NCI-H82 treated with DMSO at 0.1 percent for 48 hours (cell line): ENCODE data around the gene WDR17.

Experiments
- DNase-seq: peaks from one replicate; lab custom pipeline; 2025; ENCODE audit not compliant: unreplicated experiment; lab: John Stamatoyannopoulos, UW

The WDR17 gene

DNA sequence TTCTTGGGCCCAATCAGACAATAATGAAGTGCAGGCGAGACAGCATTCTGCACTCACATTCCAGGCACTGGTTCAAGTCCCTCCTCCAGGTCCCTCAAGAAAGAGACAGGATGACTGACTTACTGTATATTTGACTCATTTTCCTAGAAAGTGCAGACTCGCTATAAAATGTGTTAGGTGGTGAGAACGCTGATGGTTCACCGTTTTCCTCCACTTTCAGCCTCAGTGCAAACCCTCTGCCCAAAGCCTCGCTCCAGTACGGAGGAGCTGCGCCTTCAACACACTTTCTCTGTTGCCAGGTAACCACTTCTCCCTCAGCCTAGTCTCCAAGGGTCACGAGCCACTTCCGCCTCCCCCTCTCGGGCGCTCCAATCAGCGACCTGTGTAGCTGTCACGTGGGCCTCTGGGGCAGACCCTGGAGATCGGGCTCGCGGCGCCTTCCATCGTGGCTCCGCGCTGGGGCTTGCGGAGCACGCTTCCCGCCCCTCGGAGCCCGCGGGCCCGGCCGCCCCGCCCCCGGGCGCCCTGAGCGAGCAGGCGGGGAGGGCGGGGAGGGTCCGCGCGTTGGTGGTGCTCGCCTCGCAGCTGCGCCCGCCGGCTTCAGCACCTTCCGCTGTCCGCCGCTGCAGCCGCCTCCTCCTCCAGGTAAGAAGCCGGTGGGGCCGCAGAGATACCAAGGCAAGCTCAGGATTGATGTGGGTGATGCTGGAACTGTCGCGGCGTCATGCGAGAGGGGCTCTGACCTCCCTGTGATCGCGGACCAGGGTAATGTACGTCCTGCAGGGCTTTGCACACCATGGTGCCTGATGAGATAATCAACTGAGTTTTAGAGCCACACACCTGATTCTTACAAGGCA lies at the start of gene WDR17:
WDR17 (plus strand) TSS at position 407 of the 857 bp plus-strand sequence. CDS start 45,740 bp downstream, outside the sequence.
- DNase-seq, result peak; percentile 75

DNA sequence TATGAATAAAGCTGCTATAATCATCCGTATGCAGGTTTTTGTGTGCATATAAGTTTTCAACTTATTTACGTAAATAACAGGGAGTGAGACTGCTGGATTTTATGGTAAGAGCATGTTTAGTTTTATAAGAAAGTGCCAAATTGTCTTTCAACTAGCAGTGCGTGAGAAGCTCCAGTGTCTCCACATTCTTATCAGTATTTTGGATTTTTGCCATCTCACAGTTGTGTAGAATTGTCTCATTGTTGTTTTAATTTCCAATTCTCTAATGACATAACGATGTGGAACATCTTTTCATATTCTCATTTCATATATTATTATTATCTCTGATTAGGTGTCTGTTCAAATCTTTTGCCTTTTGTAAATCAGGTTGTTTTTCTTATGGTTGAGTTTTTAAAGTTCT lies 49.0 kb upstream of the WDR17 start:
- DNase-seq, result no peak

DNA sequence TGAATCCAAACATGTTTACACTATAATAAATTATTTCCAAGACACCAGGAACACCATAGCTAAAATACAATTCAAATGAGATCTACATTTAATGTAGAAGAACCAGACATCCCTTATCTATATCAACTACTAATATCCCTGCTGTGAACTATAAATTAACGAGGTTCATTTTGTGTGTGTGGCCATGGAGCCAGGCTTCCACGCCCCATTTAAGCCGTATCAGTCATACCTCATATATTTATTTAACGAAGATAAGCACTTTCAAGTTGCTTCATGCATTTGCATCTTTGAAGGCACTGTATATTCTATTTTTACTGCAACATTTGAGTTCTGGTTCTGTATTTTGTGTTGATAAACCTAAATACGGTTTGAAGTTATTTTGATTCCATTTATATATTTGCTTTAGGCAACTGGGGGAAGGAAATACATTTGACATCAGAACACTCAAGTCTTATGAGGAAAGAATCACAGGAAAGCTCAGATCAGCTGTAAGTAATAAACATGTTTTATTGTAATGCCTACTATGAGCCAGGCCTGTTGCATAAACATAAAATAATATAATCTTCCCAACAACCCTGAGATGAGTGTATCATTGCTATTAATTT lies 45.1 kb upstream of the WDR17 start:
- no peak for DNase-seq

DNA sequence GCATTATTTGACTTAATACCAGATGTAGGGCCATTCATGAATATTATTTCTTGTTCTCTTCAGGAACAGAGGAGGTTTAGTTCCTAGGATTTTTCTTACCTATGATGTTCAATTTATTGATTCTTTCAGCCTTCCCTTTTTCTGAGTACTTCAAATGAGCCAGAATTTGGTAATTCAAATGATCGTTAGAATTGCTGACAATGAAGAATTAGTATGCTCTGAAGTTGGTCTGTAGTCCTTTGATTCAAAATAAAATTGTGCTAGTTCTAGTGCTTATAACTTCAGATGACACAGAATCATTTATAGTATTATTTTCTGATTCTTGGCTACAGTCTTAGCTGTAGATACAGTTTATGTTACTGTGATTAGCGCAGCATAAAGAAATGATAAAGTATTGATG lies 35.2 kb upstream of the WDR17 start:
- DNase-seq, result no peak

GRCh38 chr4:176031922-176032321 lies 33.7 kb upstream of the WDR17 start:
- no peak for DNase-seq

- no peak for DNase-seq
Observed at GRCh38 chr4:176032454-176032853, 33.2 kb upstream of the WDR17 start.

- peak; percentile 20 for DNase-seq
Observed at GRCh38 chr4:176034499-176034898, 31.1 kb upstream of the WDR17 start.

- DNase-seq, result no peak
Observed at GRCh38 chr4:176034936-176035335, 30.7 kb upstream of the WDR17 start.

GRCh38 chr4:176036585-176037205 lies 28.9 kb upstream of the WDR17 start:
- DNase-seq, result no peak

DNA sequence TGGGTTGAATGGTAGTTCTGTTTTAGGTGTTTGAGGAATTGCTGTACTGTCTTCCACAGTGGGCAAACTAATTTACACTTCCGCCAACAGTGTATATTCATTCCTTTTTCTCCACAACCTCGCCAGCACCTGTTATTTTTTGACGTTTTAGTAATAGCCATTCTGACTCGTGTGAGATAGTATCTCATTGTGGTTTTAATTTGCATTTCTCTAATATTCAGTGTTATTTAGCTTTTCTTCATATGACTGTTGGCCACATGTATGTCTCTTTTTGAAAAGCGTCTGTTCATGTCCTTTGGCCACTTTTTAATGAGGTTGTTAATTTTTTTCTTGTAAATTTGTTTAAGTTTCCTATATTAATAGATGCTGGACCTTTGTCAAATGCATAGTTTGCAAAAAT lies 26.9 kb upstream of the WDR17 start:
- no peak for DNase-seq

GRCh38 chr4:176042195-176042594 lies 23.4 kb upstream of the WDR17 start:
- no peak for DNase-seq

DNA sequence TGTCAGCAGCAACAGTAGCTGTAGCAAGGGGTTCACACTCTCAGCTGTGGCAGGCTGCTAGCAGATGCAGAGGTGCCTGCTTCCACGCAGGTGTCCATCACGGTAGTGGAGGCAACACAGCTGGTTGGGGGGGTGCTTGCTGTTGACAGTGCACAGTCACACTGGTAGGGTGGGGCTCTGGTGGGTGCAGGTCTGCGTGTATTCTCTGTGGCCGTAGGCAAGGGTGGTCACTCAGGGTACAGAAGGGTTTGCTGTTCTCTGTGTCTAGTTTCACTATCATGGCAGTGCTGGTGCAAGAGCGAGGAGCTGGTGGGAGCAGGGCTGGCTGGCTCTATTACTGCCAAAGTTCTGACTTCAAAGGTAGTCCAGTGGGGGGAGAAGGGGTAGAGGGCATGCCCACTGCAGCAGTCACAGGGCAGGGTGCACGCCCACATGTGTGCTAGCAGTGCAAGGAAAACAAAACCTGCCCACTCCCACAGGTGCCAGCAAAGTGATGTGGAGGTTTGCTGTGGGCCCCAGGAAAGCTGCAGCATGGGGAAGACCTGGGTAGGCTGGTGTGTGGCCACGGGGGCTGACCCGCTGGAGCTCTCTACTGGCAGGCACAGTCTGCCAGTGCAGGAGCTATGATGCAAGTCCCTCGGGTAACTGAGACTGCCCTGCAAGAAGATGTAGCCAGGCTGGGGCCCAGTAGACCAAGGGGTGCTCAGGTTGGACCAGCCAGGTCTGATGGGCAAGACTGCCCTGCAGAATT lies 21.6 kb upstream of the WDR17 start:
- no peak for DNase-seq

GRCh38 chr4:176044589-176044951 lies 21.1 kb upstream of the WDR17 start:
- DNase-seq, result no peak

DNA sequence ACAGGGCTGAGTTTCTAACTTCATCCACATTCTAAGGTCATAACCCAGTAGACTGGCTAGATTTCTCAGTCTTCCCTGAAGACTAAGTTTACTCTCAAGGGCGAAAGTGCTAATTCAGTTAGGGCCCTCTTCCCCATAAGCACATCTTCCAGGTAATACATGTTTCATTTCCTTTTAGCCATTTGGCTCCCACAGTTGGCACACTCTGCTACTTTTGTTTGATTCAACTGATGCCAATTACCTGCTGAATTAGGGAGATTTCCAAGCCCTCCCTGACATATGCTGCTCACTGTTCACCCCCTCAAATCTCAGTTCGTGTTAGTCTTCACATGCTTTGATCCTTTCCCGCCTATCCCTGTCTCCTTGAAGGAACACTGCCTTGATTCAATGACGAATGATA lies 17.0 kb upstream of the WDR17 start:
- no peak for DNase-seq

DNA sequence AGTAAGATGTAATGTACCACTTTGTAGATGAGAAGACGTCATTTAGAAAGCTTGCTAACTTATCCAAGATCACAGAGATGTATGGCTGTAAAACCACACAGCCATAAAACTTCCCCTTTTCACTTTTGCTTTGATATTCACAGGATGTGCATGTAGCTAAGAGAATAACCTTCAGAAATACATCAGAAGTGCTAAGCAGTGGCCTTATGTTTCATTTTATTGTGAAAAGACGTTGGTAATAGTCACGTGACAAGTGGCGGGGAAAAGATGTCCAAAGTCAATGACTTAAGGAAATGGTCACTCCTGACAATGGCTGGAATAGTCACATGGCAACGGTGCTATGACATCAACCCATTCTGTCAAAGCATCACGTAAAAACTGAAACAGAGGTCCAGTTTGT lies 12.9 kb upstream of the WDR17 start:
- DNase-seq, result no peak

DNA sequence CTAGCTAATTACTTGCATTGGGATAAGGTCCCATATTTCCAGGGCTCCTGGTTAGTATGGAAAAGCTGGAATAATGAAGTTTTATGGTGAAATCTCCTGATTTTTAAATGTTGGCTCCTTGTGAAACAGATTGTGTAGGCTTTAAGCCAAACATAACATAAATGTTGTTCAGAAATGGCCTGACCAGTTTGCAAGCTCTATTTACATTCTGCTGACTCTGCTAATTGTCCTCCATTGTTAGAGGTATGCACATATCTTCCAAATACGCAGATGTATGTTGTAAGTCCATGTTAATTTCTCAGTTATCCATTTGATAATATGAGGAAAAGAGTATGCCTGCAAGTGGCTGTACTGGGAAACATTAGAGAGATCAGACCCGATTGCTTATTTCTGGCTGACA lies 11.9 kb upstream of the WDR17 start:
- no peak for DNase-seq

DNA sequence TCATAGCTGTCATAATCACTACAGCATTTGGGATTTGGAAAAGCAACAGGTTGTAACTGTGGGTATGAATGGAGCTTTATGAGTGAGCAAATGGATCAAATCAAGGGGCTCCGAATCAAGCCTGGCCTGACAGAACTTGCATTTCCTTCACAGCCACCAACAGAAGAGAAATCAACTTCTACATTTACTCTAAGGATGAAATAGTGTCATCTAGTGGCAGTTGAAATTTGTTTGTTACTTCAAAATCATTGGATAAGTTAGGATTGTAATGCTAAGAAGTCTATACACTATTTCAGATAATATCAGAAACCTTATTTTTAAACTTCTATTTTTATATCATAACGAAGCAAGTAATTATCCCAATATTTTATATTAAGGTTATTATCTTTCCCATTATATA lies 10.7 kb upstream of the WDR17 start:
- DNase-seq, result no peak

GRCh38 chr4:176063718-176064117 lies 1.9 kb upstream of the WDR17 start:
- DNase-seq, result no peak

DNA sequence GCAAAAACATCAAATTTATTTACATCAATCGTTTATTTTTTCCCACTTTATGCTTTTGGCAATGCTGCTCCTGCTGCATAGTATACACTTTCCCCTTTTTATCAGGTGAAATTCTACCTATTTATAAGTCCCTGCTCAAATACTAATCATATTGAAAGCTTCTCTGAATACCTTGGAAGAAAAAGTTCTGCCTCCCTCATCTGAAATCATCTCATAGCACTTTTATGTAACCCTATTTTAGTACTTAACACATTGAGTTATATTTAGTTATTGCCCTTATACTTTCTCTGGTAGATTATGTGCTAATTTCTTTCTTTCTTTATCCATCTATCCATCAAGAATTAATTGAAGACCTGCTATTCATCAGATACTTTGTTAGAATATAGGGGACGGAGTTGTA lies 1.1 kb upstream of the WDR17 start:
- DNase-seq, result no peak

DNA sequence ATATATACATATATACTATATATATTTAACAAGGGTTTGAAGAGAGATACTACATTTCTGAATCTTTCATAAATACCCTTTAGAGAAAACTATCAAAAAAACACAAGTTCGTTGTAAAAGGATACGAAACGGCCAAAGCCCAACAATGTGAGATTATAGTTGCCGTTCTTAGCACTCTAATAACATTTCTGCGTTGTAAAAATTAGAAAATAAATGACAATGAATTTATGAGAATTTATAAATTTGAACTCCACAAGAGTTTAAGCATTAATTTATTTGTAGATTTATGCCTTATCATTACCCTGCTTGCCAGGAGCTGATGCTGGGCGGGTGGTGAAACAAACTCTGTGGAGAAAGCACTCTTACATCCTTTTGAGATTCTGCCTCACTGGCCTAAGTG lies 1.1 kb downstream of the WDR17 start:
- no peak for DNase-seq

GRCh38 chr4:176077561-176077960 lies 11.9 kb downstream of the WDR17 start:
- no peak for DNase-seq

DNA sequence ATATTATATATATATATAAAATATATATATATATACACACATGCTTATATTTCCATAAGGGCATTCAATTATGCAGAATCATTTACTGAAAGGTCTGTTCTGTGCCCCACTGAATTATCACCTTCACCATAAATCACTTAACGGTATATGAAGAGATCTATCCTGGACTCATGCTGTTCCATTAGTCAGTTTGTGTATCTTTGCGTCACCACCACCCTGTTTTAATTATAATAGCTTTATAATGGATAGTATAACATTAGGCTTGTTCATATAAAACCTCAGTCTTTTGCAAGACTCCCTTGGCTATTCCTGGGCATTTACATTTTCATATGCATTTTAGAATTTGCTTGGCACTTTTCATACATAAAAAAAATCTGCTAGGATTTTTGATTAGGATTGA lies 19.1 kb downstream of the WDR17 start:
- DNase-seq, result no peak
